ENCODE results near the gene PAIP2B. TPM values are rescaled to one million over a fixed set of nuclear protein-coding genes. Genes with fewer than 3 reads are reported as not detected.
A peak's percentile ranks its signal among the peaks of the same experiment; 100 is the strongest.

The PAIP2B gene
- total RNA-seq, 4 donors from 2014 or later = 11.2 to 16.9 (median 12.6) TPM

GRCh38 chr2:71223767-71224333 is 3.1 kb downstream of the PAIP2B start:
- TF ChIP-seq POLR2AphosphoS5 (IDR thresholded peaks at IDR 0.05) (peak in 1 of 2 donors; percentile 45), CTCF (IDR thresholded peaks at IDR 0.05) (peak; percentile 52 to 64 (median 60)), EP300 (IDR thresholded peaks at IDR 0.05) (no peak), POLR2A (IDR thresholded peaks at IDR 0.05; ENCODE audit: low read depth) (no peak)
- Histone ChIP-seq H3K9me3 (no peaks in the 10 kb centered on the region), H3K36me3 (peaks cover 0 to 5% (median 0%) of the 10 kb centered on the region in 4 donors), H3K4me3 (no peak overlapping the region), H3K27ac (replicated peaks in 1 of 4) (no peak overlapping the region), H3K4me1 (peaks cover 0 to 26% (median 21%) of the 10 kb centered on the region in 4 donors), H3K27me3 (no peaks in the 10 kb centered on the region)
- WGBS = 12% methylated on average over 3 of the region's 3 CpGs
- DNase-seq (ENCODE audit: extremely low spot score) = no peak
- intact Hi-C loops (cut with DNase I) = loop anchor here (2.0 kb wide), 1 partner anchor 107 kb away; the partner anchor contains the start of gene ZNF638

- H3K27me3 ChIP-seq = no peaks in the 10 kb centered on the region
- H3K36me3 ChIP-seq = peaks cover 0 to 5% (median 0%) of the 10 kb centered on the region in 4 donors
- no peak overlapping the region for H3K4me3 ChIP-seq
- WGBS = 94% methylated on average over 2 of the region's 2 CpGs
- no peak overlapping the region for H3K27ac ChIP-seq (replicated peaks in 1 of 4)
- no peak for TF ChIP-seq POLR2A (IDR thresholded peaks at IDR 0.05; ENCODE audit: low read depth)
- no peak for DNase-seq (ENCODE audit: extremely low spot score)
- intact Hi-C loops (cut with DNase I) = no loop called here
- H3K9me3 ChIP-seq = no peaks in the 10 kb centered on the region
- peaks cover 0 to 15% (median 9%) of the 10 kb centered on the region in 4 donors for H3K4me1 ChIP-seq
Observed at GRCh38 chr2:71220743-71221142, 6.2 kb downstream of the PAIP2B start.

- 82% methylated on average over 1 of the region's 1 CpG for WGBS
- intact Hi-C loops (cut with DNase I) = no loop called here
- H3K27me3 ChIP-seq = no peaks in the 10 kb centered on the region
- no peaks in the 10 kb centered on the region for H3K4me1 ChIP-seq
- no peaks in the 10 kb centered on the region for H3K9me3 ChIP-seq
- no peak for DNase-seq (ENCODE audit: extremely low spot score)
- H3K36me3 ChIP-seq = no peaks in the 10 kb centered on the region
- TF ChIP-seq POLR2A (IDR thresholded peaks at IDR 0.05; ENCODE audit: low read depth) = no peak
- no peak for TF ChIP-seq CTCF (IDR thresholded peaks at IDR 0.05)
- no peak for TF ChIP-seq EP300 (IDR thresholded peaks at IDR 0.05)
- no peak for TF ChIP-seq POLR2AphosphoS5 (IDR thresholded peaks at IDR 0.05)
- H3K4me3 ChIP-seq = no peak overlapping the region
- no peak overlapping the region for H3K27ac ChIP-seq (replicated peaks in 1 of 4)
Observed at GRCh38 chr2:71216501-71216900, 10.4 kb downstream of the PAIP2B start.

- H3K36me3 ChIP-seq = no peaks in the 10 kb centered on the region
- 93% methylated on average over 3 of the region's 3 CpGs for WGBS
- no peak overlapping the region for H3K27ac ChIP-seq (replicated peaks in 1 of 4)
- intact Hi-C loops (cut with DNase I) = no loop called here
- no peak for TF ChIP-seq POLR2AphosphoS5 (IDR thresholded peaks at IDR 0.05)
- no peak for TF ChIP-seq POLR2A (IDR thresholded peaks at IDR 0.05; ENCODE audit: low read depth)
- no peak for TF ChIP-seq CTCF (IDR thresholded peaks at IDR 0.05)
- TF ChIP-seq EP300 (IDR thresholded peaks at IDR 0.05) = no peak
- H3K4me1 ChIP-seq = peaks cover 0 to 2% (median 0%) of the 10 kb centered on the region in 4 donors
- no peaks in the 10 kb centered on the region for H3K9me3 ChIP-seq
- H3K4me3 ChIP-seq = no peak overlapping the region
- DNase-seq (ENCODE audit: extremely low spot score) = no peak
- H3K27me3 ChIP-seq = no peaks in the 10 kb centered on the region
Observed at GRCh38 chr2:71215447-71215846, 11.5 kb downstream of the PAIP2B start.

GRCh38 chr2:71212336-71212735 is 14.6 kb downstream of the PAIP2B start:
- no peak for DNase-seq (ENCODE audit: extremely low spot score)
- Histone ChIP-seq H3K27me3 (no peaks in the 10 kb centered on the region), H3K4me3 (no peak overlapping the region), H3K36me3 (no peaks in the 10 kb centered on the region), H3K9me3 (no peaks in the 10 kb centered on the region), H3K27ac (replicated peaks in 1 of 4) (no peak overlapping the region), H3K4me1 (peaks cover 0 to 2% (median 0%) of the 10 kb centered on the region in 4 donors)
- 76% methylated on average over 2 of the region's 2 CpGs for WGBS
- intact Hi-C loops (cut with DNase I) = no loop called here
- TF ChIP-seq CTCF (IDR thresholded peaks at IDR 0.05) = no peak
- no peak for TF ChIP-seq POLR2AphosphoS5 (IDR thresholded peaks at IDR 0.05)
- no peak for TF ChIP-seq POLR2A (IDR thresholded peaks at IDR 0.05; ENCODE audit: low read depth)
- no peak for TF ChIP-seq EP300 (IDR thresholded peaks at IDR 0.05)

Data from esophagus muscularis mucosa (tissue), 4 donors.